Central memory CD8-positive, alpha-beta T cell (primary cell): ENCODE results near the gene RAB5A.
"Not testable (repeated sequence)": the region's sequence is repeated elsewhere in the genome, so short reads cannot be mapped to it uniquely, and the experiment has no call there.

Source experiments
- ATAC-seq: fragments of 150-1000 bp; cut with Tn5 transposase; replicated peaks from 2 replicates; pipeline ENCODE4 v1.10.0; 2022; ENCODE audit warnings: mild to moderate bottlenecking, moderate FRiP score, moderate number of reproducible peaks; ENCODE audit not compliant: poor library complexity, severe bottlenecking; ENCODE audit errors: extremely low read depth
- DNase-seq, 2 donors: peaks; one replicate each; pipeline ENCODE4 v3.0.0; 2021; ENCODE audit warnings: low spot score in 2 of 2
- H3K27ac Mint-ChIP-seq: one replicate; pipeline ENCODE4 v1.8.0; 2022; ENCODE audit warnings: low read depth, mild to moderate bottlenecking, moderate library complexity, mixed read lengths
- H3K27me3 Mint-ChIP-seq: one replicate; pipeline ENCODE4 v1.8.0; 2022; ENCODE audit warnings: mixed read lengths
- H3K36me3 Mint-ChIP-seq: one replicate; pipeline ENCODE4 v1.8.0; 2022; ENCODE audit warnings: mild to moderate bottlenecking, moderate library complexity, mixed read lengths; ENCODE audit not compliant: insufficient read depth
- H3K4me1 Mint-ChIP-seq: one replicate; pipeline ENCODE4 v1.8.0; 2022; ENCODE audit warnings: mixed read lengths
- H3K4me3 Mint-ChIP-seq: one replicate; pipeline ENCODE4 v1.8.0; 2022; ENCODE audit warnings: mild to moderate bottlenecking, moderate library complexity, mixed read lengths
- H3K9me3 Mint-ChIP-seq: one replicate; pipeline ENCODE4 v1.8.0; 2022; ENCODE audit warnings: mixed read lengths

The RAB5A gene

DNA sequence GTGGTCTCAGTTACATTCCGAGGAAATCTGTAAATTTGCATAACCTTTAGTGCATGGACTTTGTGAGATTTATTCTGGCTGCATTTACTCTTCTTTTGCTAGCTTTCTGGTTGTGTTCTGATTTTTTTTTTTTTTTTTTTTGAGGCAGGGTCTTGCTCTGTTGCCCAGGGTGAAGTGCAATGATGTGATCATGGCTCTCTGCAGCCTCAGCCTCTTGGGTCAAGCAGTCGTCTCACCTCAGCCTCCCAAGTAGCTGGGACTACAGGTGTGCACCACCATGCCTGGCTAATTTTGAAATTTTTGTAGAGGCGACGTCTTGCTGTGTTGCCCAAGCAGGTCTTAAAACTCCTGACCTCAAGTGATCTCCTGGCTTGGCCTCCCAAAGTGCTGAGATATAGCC, 12.6 kb downstream of the RAB5A start:
- no peak for DNase-seq
- H3K27ac Mint-ChIP-seq, result no peak overlapping the region
- no peak for ATAC-seq
- peaks cover 25% of the 10 kb centered on the region for H3K36me3 Mint-ChIP-seq
- H3K27me3 Mint-ChIP-seq, result no peaks in the 10 kb centered on the region
- H3K4me3 Mint-ChIP-seq, result no peak overlapping the region
- peaks cover 61% of the 10 kb centered on the region for H3K4me1 Mint-ChIP-seq
- no peaks in the 10 kb centered on the region for H3K9me3 Mint-ChIP-seq

DNA sequence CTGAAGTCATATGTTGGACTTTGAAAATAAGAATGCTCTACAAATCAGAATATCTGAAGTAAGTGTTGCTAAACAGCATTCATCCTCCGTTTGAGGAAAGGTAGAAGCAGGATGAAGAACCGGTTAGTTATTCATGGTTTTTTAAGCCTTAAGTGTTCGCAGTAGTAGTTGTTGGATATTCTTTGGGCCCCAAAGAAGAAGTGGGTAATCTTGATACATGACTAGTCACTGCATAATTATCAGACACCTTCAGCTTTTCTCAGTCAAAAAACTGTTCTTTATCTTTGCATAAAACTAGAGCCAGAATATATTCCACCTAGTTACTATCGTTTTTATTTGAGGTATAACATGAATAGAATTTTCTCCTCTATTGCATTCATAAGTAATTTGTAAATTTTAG, 13.8 kb downstream of the RAB5A start:
- Mint-ChIP-seq H3K27me3 (no peaks in the 10 kb centered on the region), H3K36me3 (peaks cover 18% of the 10 kb centered on the region), H3K27ac (peak overlapping the region; percentile 22), H3K4me1 (peaks cover 61% of the 10 kb centered on the region), H3K9me3 (no peaks in the 10 kb centered on the region), H3K4me3 (no peak overlapping the region)
- DNase-seq (no peak), ATAC-seq (no peak)

DNA sequence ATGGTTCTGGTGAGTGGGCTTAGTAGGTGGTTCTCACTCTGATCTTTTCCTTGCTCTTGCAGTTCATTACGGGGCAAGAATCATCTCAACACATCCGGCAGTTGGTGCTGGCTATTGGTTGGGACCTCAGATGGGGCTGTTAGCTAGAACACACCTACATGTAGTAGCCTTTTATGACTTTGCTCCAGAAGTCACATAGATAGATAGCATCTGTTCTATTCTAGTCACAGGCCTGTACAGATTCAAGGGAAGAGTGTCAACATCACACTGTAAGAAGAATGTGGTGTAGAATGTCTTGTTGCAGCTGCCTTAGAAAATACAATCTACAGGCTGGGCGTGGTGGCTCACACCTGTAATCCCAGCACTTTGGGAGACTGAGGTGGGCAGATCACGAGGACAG, 15.1 kb downstream of the RAB5A start:
- DNase-seq, result no peak
- Mint-ChIP-seq H3K4me3 (no peak overlapping the region), H3K27ac (peak overlapping the region; percentile 60), H3K9me3 (no peaks in the 10 kb centered on the region), H3K36me3 (peaks cover 20% of the 10 kb centered on the region), H3K4me1 (peaks cover 69% of the 10 kb centered on the region), H3K27me3 (no peaks in the 10 kb centered on the region)
- no peak for ATAC-seq

DNA sequence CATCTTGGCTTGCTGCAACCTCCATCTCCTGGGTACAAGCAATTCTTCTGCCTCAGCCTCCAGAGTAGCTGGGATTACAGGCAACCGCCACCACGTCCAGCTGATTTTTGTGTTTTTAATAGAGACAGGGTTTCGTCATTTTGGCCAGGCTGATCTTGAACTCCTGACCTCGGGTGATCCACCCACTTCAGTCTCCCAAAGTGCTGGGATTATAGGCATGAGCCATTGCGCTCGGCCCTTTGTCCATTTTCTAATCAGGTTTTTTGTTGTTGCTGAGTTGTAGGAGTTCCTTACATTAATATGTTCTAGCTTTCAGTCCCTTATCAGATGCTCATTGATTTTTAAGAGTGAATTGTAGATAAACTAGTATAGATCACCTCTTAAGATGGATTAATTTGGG, 20.3 kb downstream of the RAB5A start:
- Mint-ChIP-seq H3K36me3 (peaks cover 10% of the 10 kb centered on the region), H3K27ac (peak overlapping the region; percentile 14), H3K9me3 (no peaks in the 10 kb centered on the region), H3K4me1 (peaks cover 61% of the 10 kb centered on the region), H3K4me3 (no peak overlapping the region), H3K27me3 (no peaks in the 10 kb centered on the region)
- DNase-seq (no peak), ATAC-seq (no peak)

GRCh38 chr3:19967812-19968211, 20.9 kb downstream of the RAB5A start:
- DNase-seq, result no peak
- Mint-ChIP-seq H3K9me3 (no peaks in the 10 kb centered on the region), H3K4me1 (peaks cover 67% of the 10 kb centered on the region), H3K27me3 (no peaks in the 10 kb centered on the region), H3K27ac (peak overlapping the region; percentile 14), H3K36me3 (peaks cover 11% of the 10 kb centered on the region), H3K4me3 (no peak overlapping the region)
- ATAC-seq, result no peak

GRCh38 chr3:19970327-19970726, 23.4 kb downstream of the RAB5A start:
- Mint-ChIP-seq H3K4me1 (peaks cover 55% of the 10 kb centered on the region), H3K36me3 (peaks cover 18% of the 10 kb centered on the region)
- no peak for DNase-seq

GRCh38 chr3:19972054-19972453, 25.2 kb downstream of the RAB5A start:
- no peaks in the 10 kb centered on the region for H3K9me3 Mint-ChIP-seq
- ATAC-seq (no peak), DNase-seq (no peak)
- peaks cover 27% of the 10 kb centered on the region for H3K36me3 Mint-ChIP-seq
- peaks cover 39% of the 10 kb centered on the region for H3K4me1 Mint-ChIP-seq
- no peak overlapping the region for H3K4me3 Mint-ChIP-seq
- peak overlapping the region; percentile 52 for H3K27ac Mint-ChIP-seq
- no peaks in the 10 kb centered on the region for H3K27me3 Mint-ChIP-seq

More at GRCh38 chr3:19970327-19970726, 23.4 kb downstream of the RAB5A start:
- Mint-ChIP-seq H3K9me3 (no peaks in the 10 kb centered on the region), H3K27ac (no peak overlapping the region), H3K4me3 (no peak overlapping the region), H3K27me3 (no peaks in the 10 kb centered on the region)
- no peak for ATAC-seq

DNA sequence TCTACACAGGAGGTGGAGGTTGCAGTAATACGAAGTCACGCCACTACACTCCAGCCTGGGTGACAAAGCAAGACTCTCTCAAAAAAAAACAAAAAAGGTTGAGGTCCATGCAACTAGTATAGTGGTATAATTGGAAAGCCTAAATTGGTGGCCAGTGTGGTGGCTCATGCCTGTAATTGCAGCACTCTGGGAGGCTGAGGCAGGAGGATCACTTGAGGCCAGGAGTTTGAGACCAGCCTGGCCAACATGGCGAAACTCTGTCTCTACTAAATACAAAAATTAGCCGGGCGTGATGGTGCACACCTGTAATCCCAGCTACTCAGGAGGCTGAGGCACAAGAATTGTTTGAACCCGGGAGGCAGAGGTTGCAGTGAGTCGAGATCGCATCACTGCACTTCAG, 42.0 kb downstream of the RAB5A start:
- not testable (repeated sequence) for H3K4me1 Mint-ChIP-seq, H3K27ac Mint-ChIP-seq, H3K27me3 Mint-ChIP-seq, DNase-seq, H3K9me3 Mint-ChIP-seq, ATAC-seq, H3K4me3 Mint-ChIP-seq
- H3K36me3 Mint-ChIP-seq, result peaks cover 13% of the 10 kb centered on the region

GRCh38 chr3:19994796-19995195, 47.9 kb downstream of the RAB5A start:
- Mint-ChIP-seq H3K4me3 (no peak overlapping the region), H3K9me3 (no peaks in the 10 kb centered on the region), H3K27me3 (no peaks in the 10 kb centered on the region), H3K4me1 (peaks cover 5% of the 10 kb centered on the region), H3K36me3 (no peaks in the 10 kb centered on the region), H3K27ac (no peak overlapping the region)
- ATAC-seq (no peak), DNase-seq (no peak)

- Mint-ChIP-seq H3K4me1 (no peaks in the 10 kb centered on the region), H3K27ac (no peak overlapping the region), H3K4me3 (no peak overlapping the region), H3K9me3 (no peaks in the 10 kb centered on the region), H3K36me3 (no peaks in the 10 kb centered on the region), H3K27me3 (no peaks in the 10 kb centered on the region)
- ATAC-seq (no peak), DNase-seq (no peak)
These were observed 50.6 kb downstream of the RAB5A start for GRCh38 chr3:19997502-19997901.

DNA sequence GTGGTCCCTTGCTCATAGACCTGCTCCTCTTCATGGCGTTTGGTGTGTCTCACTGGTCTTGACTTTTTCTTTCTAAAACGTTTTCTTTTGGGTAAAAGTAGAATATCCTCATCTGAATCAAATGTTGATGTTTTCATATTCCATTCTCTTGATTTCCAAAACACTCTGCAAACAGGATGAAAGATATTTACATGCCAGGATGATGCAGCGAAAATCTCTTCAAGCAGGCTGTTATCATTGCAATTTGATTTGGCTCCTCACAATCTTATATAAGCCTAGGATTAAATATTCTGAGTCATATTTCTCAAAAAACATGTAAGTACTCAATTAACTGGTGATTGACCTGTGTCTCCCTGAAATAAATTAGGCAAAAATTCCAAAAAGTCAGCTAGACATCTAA, 55.0 kb downstream of the RAB5A start:
- no peaks in the 10 kb centered on the region for H3K9me3 Mint-ChIP-seq
- ATAC-seq (no peak), DNase-seq (no peak)
- H3K27me3 Mint-ChIP-seq, result no peaks in the 10 kb centered on the region
- H3K27ac Mint-ChIP-seq, result no peak overlapping the region
- H3K4me3 Mint-ChIP-seq, result no peak overlapping the region
- H3K4me1 Mint-ChIP-seq, result no peaks in the 10 kb centered on the region
- H3K36me3 Mint-ChIP-seq, result no peaks in the 10 kb centered on the region

- Mint-ChIP-seq H3K4me3 (no peak overlapping the region), H3K27me3 (no peaks in the 10 kb centered on the region), H3K9me3 (no peaks in the 10 kb centered on the region), H3K4me1 (no peaks in the 10 kb centered on the region), H3K27ac (no peak overlapping the region), H3K36me3 (no peaks in the 10 kb centered on the region)
- no peak for DNase-seq
- no peak for ATAC-seq
These were observed 61.1 kb downstream of the RAB5A start for GRCh38 chr3:20007960-20008359.

DNA sequence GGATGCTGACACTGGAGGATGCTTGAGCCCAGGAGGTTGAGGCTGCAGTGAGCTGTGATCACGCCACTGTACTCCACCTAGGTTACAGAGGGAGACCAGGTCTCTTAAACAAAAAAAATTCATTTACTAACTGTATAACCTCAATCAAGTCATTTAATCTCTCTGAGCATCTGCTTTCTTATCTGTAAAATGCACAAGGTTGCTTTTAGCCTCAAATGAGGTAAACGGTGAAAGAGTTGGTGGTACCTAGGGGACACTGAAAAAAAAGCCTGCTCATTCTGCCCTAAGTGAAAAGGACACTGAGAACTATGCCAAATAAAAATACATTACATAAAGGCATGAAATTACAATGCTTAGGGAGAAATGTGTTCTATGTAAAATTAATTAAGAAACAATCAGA, 61.7 kb downstream of the RAB5A start:
- no peak for DNase-seq
- Mint-ChIP-seq H3K27me3 (no peaks in the 10 kb centered on the region), H3K4me1 (no peaks in the 10 kb centered on the region), H3K9me3 (no peaks in the 10 kb centered on the region), H3K36me3 (no peaks in the 10 kb centered on the region), H3K4me3 (no peak overlapping the region), H3K27ac (no peak overlapping the region)
- ATAC-seq, result no peak

DNA sequence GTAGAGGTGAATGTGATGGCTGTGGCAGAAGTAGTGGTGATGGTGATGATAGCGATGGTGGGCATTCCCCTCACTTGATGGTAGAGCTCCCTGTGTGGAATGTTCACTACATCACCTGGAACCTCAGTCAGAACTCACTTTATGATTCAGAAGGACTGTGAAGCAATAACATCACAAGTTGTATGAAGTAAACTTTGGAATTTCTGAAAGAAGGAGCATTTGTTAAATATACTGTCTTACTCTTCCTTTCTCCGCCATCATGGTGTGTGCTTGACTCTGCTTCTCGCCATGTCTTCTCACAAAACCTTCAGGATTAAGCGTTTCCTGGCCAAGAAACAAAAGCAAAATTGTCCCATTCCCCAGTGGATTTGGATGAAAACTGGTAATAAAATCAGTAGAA, 65.3 kb downstream of the RAB5A start, which contains the start of gene PP2D1:
TSS of gene PP2D1 (minus strand) at position 101 of the 400 bp plus-strand sequence. CDS start 192 bp downstream, outside the sequence.
- Mint-ChIP-seq H3K9me3 (no peaks in the 10 kb centered on the region), H3K4me1 (no peaks in the 10 kb centered on the region), H3K36me3 (no peaks in the 10 kb centered on the region), H3K4me3 (no peak within 1 kb of the TSS), H3K27ac (no peak within 1 kb of the TSS), H3K27me3 (no peaks in the 10 kb centered on the region)
- ATAC-seq (no peak), DNase-seq (no peak)
